GM23338 (cell line): ENCODE measurements around the gene PDE4D. TPM values are rescaled to one million over a fixed set of nuclear protein-coding genes. Genes with fewer than 3 reads are reported as not detected.

Source experiments
- ATAC-seq: fragments of 200-7000 bp; cut with Tn5 transposase; 3 replicates; pipeline ENCODE4 v1.9.1; 2020
- DNase-seq: peaks from one replicate; pipeline ENCODE4 v3.0.0-alpha.2; 2015; ENCODE audit warnings: low spot score
- H2AFZ ChIP-seq: fragments of 200-600 bp; sonication (generic); 2 replicates; pipeline ENCODE4 v1.8.0; 2016; ENCODE audit warnings: antibody characterized with exemption, mild to moderate bottlenecking, moderate library complexity
- H3F3A ChIP-seq: fragments of 200-600 bp; sonication (generic); replicated peaks from 2 replicates; pipeline ENCODE4 v1.8.0; 2017; ENCODE audit warnings: antibody characterized with exemption, mixed run types, low read depth
- H3K27ac ChIP-seq: fragments of 200-600 bp; sonication (generic); 2 replicates; pipeline ENCODE4 v1.6.1; 2016; ENCODE audit warnings: low read depth
- H3K27me3 ChIP-seq: fragments of 200-600 bp; sonication (generic); 2 replicates; pipeline ENCODE4 v1.8.0; 2016; ENCODE audit warnings: mild to moderate bottlenecking, mixed run types, moderate library complexity; ENCODE audit not compliant: insufficient read depth
- H3K36me3 ChIP-seq: fragments of 200-600 bp; sonication (generic); 2 replicates; pipeline ENCODE4 v1.8.0; 2016; ENCODE audit warnings: mild to moderate bottlenecking; ENCODE audit not compliant: insufficient read depth
- H3K4me1 ChIP-seq: fragments of 200-600 bp; sonication (generic); 2 replicates; pipeline ENCODE4 v1.8.0; 2016; ENCODE audit warnings: mild to moderate bottlenecking, moderate library complexity; ENCODE audit not compliant: insufficient read depth
- H3K4me2 ChIP-seq: fragments of 200-600 bp; sonication (generic); 2 replicates; pipeline ENCODE4 v1.7.1; 2017; ENCODE audit warnings: mixed run types
- H3K4me3 ChIP-seq: fragments of 200-600 bp; sonication (generic); 2 replicates; pipeline ENCODE4 v1.6.1; 2016; ENCODE audit warnings: mixed run types
- H3K79me2 ChIP-seq: fragments of 200-600 bp; sonication (generic); replicated peaks from 2 replicates; pipeline ENCODE4 v1.8.0; 2017; ENCODE audit warnings: mild to moderate bottlenecking; ENCODE audit not compliant: insufficient read depth
- H3K9me2 ChIP-seq: fragments of 200-600 bp; sonication (generic); 2 replicates; pipeline ENCODE4 v1.8.0; 2017; ENCODE audit not compliant: insufficient read depth
- H4K20me1 ChIP-seq: fragments of 200-600 bp; sonication (generic); replicated peaks from 2 replicates; pipeline ENCODE4 v1.8.0; 2017; ENCODE audit warnings: mild to moderate bottlenecking; ENCODE audit not compliant: insufficient read depth
- H3K27ac Mint-ChIP-seq: 2 replicates; pipeline ENCODE4 v1.8.0; 2020; ENCODE audit warnings: inconsistent platforms, mild to moderate bottlenecking, moderate library complexity, mixed read lengths
- H3K27me3 Mint-ChIP-seq: 3 replicates; pipeline ENCODE4 v1.8.0; 2022; ENCODE audit warnings: low read depth, mild to moderate bottlenecking, moderate library complexity, mixed read lengths, inconsistent platforms; ENCODE audit not compliant: insufficient read depth, poor library complexity
- H3K36me3 Mint-ChIP-seq: 3 replicates; pipeline ENCODE4 v1.8.0; 2021; ENCODE audit warnings: low read depth, mild to moderate bottlenecking, inconsistent platforms, moderate library complexity, mixed read lengths
- H3K4me1 Mint-ChIP-seq: 3 replicates; pipeline ENCODE4 v1.8.0; 2020; ENCODE audit warnings: mild to moderate bottlenecking, inconsistent platforms, mixed read lengths
- H3K4me3 Mint-ChIP-seq: 3 replicates; pipeline ENCODE4 v1.8.0; 2021; ENCODE audit warnings: moderate library complexity, mild to moderate bottlenecking, inconsistent platforms, mixed read lengths
- H3K9me3 Mint-ChIP-seq: 3 replicates; pipeline ENCODE4 v1.8.0; 2020; ENCODE audit warnings: moderate library complexity, mild to moderate bottlenecking, inconsistent platforms, mixed read lengths
- CREB1 ChIP-seq: fragments of 250-450 bp; sonication (Bioruptor Pico); IDR thresholded peaks from 2 replicates; pipeline ENCODE4 v1.5.0; 2020; ENCODE audit warnings: low read depth, mild to moderate bottlenecking, moderate library complexity
- CTCF ChIP-seq, 2 experiments: fragments of 200-600 bp in 1 of 2; sonication (generic) in 1 of 2; conservative IDR thresholded peaks; 2 replicates each; pipeline versions ENCODE4 v1.5.1 to v1.6.1; 2016 to 2017; ENCODE audit warnings: antibody characterized with exemption in 2 of 2, low read depth in 2 of 2, mild to moderate bottlenecking in 2 of 2, moderate library complexity in 1 of 2
- ETS1 ChIP-seq: IDR thresholded peaks from 2 replicates; pipeline ENCODE4 v1.6.1; 2016; ENCODE audit warnings: antibody characterized with exemption
- EZH2 ChIP-seq: fragments of 200-600 bp; sonication (generic); IDR thresholded peaks from one replicate; pipeline ENCODE4 v1.8.0; 2017; ENCODE audit warnings: antibody characterized with exemption, mild to moderate bottlenecking, low read depth; ENCODE audit not compliant: unreplicated experiment
- EZH2phosphoT487 ChIP-seq: fragments of 200-600 bp; sonication (generic); IDR thresholded peaks from one replicate; pipeline ENCODE4 v1.8.1; 2018; ENCODE audit warnings: antibody characterized with exemption; ENCODE audit not compliant: unreplicated experiment
- JUNB ChIP-seq: IDR thresholded peaks from one replicate; pipeline ENCODE4 v1.6.1; 2016; ENCODE audit warnings: antibody characterized with exemption; ENCODE audit not compliant: unreplicated experiment
- NANOG ChIP-seq: IDR thresholded peaks from 2 replicates; pipeline ENCODE4 v1.6.1; 2016; ENCODE audit warnings: antibody characterized with exemption, borderline replicate concordance
- POLR2AphosphoS5 ChIP-seq: IDR thresholded peaks from 2 replicates; pipeline ENCODE4 v1.6.1; 2016; ENCODE audit warnings: antibody characterized with exemption, low read depth
- REST ChIP-seq: IDR thresholded peaks from one replicate; pipeline ENCODE4 v1.6.1; 2018; ENCODE audit warnings: antibody characterized with exemption; ENCODE audit not compliant: unreplicated experiment
- STAT1 ChIP-seq: IDR thresholded peaks from one replicate; pipeline ENCODE4 v1.6.1; 2016; ENCODE audit warnings: antibody characterized with exemption; ENCODE audit not compliant: unreplicated experiment
- ZNF114 ChIP-seq: fragments of 250-450 bp; sonication (Bioruptor Pico); IDR thresholded peaks from 2 replicates; pipeline ENCODE4 v1.5.0; 2020; ENCODE audit warnings: mild to moderate bottlenecking, moderate library complexity
- ZNF331 ChIP-seq: fragments of 250-450 bp; sonication (Bioruptor Pico); IDR thresholded peaks from 2 replicates; pipeline ENCODE4 v1.5.0; 2020; ENCODE audit warnings: low read depth, mild to moderate bottlenecking, moderate library complexity
- polyA plus RNA-seq: library from polyadenylated mRNA; unstranded; fragments of >200 nt; fragmentation: Nextera tagmentation; extraction: Ambion mirVana; gene quantifications from 2 replicates; pipeline ENCODE4 v1.2.1, GENCODE V29; 2016
- total RNA-seq: library from RNA; depleted of rRNA; stranded (reverse); fragments of >200 nt; shearing (Covaris generic); gene quantifications from 2 replicates; pipeline ENCODE4 v1.2.3, GENCODE V29; 2014

PDE4D gene
- total and polyA plus RNA-seq, 2 experiments from 2014 or later: 2.1 to 4.7 TPM

DNA sequence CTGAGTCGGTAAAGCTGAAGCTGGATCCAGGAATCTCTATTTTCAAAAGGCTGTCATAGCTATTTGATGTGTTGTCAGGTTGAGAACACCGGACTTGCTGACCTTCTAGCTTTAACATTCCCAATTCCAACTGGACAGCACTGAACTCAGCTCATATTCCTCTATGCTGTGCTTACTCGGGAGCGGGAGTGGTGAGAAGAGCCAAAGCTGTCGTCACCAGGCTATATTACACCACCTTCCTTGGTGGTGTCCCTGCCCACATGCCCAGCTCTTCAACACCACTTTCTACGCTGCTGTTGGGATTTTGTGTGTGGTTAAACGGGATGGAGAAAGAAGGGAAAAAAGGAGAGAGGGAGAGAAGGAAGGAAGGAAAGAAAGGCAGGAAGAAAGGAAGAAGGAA is 657.1 kb downstream of the PDE4D start:
- H3F3A ChIP-seq: no peaks in the 10 kb centered on the region
- DNase-seq: no peak
- H3K4me1 Mint-ChIP-seq: peaks cover 9% of the 10 kb centered on the region; the same call in 2 of the 3 replicates
- peak overlapping the region; percentile 55; the same call in 1 of the 2 replicates for H3K27ac Mint-ChIP-seq
- no peak overlapping the region for H3K4me2 ChIP-seq
- H3K9me3 Mint-ChIP-seq: no peaks in the 10 kb centered on the region
- no peak overlapping the region; the same call in 1 of the 2 replicates for H2AFZ ChIP-seq
- H3K36me3 ChIP-seq: no peaks in the 10 kb centered on the region
- H3K4me1 ChIP-seq: no peaks in the 10 kb centered on the region
- H3K27me3 Mint-ChIP-seq: peaks cover 2% of the 10 kb centered on the region
- no peak overlapping the region for H3K4me3 ChIP-seq
- ATAC-seq: no peak
- H3K27me3 ChIP-seq: no peaks in the 10 kb centered on the region
- H4K20me1 ChIP-seq: no peaks in the 10 kb centered on the region
- no peak overlapping the region for H3K27ac ChIP-seq
- H3K79me2 ChIP-seq: no peaks in the 10 kb centered on the region
- no peak for TF ChIP-seq EZH2phosphoT487
- TF ChIP-seq REST: no peak
- no peak for TF ChIP-seq ZNF331 (CRISPR knock-in tag)
- TF ChIP-seq NANOG: no peak
- no peaks in the 10 kb centered on the region for H3K36me3 Mint-ChIP-seq
- no peak overlapping the region for H3K4me3 Mint-ChIP-seq
- no peaks in the 10 kb centered on the region for H3K9me2 ChIP-seq

GRCh38 chr5:59234236-59234635 is 659.3 kb downstream of the PDE4D start:
- peaks cover 3% of the 10 kb centered on the region; the same call in 1 of the 3 replicates for H3K4me1 Mint-ChIP-seq
- no peaks in the 10 kb centered on the region for H3K9me2 ChIP-seq
- no peaks in the 10 kb centered on the region for H3K36me3 ChIP-seq
- H3K27me3 Mint-ChIP-seq: peaks cover 2% of the 10 kb centered on the region
- H3K4me3 Mint-ChIP-seq: no peak overlapping the region
- DNase-seq: no peak
- ATAC-seq: no peak
- no peaks in the 10 kb centered on the region for H3K79me2 ChIP-seq
- H4K20me1 ChIP-seq: no peaks in the 10 kb centered on the region
- no peaks in the 10 kb centered on the region for H3K27me3 ChIP-seq
- no peak overlapping the region for H3K27ac Mint-ChIP-seq
- H3K4me1 ChIP-seq: no peaks in the 10 kb centered on the region
- H3K4me3 ChIP-seq: no peak overlapping the region
- no peak overlapping the region for H3K4me2 ChIP-seq
- H3F3A ChIP-seq: no peaks in the 10 kb centered on the region
- H3K27ac ChIP-seq: no peak overlapping the region
- no peaks in the 10 kb centered on the region for H3K36me3 Mint-ChIP-seq
- no peak overlapping the region for H2AFZ ChIP-seq
- H3K9me3 Mint-ChIP-seq: no peaks in the 10 kb centered on the region
- TF ChIP-seq ETS1 (no peak), JUNB (no peak), NANOG (no peak), CTCF (conservative IDR thresholded peaks at IDR 0.05; ENCODE audit: low read depth in 2 of 2) (no peak), ZNF331 (CRISPR knock-in tag) (no peak), REST (no peak), ZNF114 (no peak), EZH2 (no peak), EZH2phosphoT487 (no peak), CREB1 (no peak), STAT1 (no peak), POLR2AphosphoS5 (no peak)
